ENCODE measurements around the gene GARRE1.
"Not testable (repeated sequence)": the region's sequence is repeated elsewhere in the genome, so short reads cannot be mapped to it uniquely, and the experiment has no call there.

Gene GARRE1

GRCh38 chr19:34254046-34254697 lies at the start of gene GARRE1:
GARRE1 (plus strand) TSS chr19:34254554; CDS start chr19:34300474, 45,920 bp downstream.
- H3K4me1 ChIP-seq, result peaks cover 11% of the 10 kb centered on the region
- peak within 1 kb of the TSS; percentile 76 for H3K9ac ChIP-seq
- peak within 1 kb of the TSS; percentile 86 for H3K4me2 ChIP-seq
- peak within 1 kb of the TSS; percentile 76 for H3K27ac ChIP-seq
- no peaks in the 10 kb centered on the region for H3K36me3 ChIP-seq
- H3K4me3 ChIP-seq, result peak within 1 kb of the TSS; percentile 91
- no peaks in the 10 kb centered on the region for H3K9me3 ChIP-seq
- TF ChIP-seq Cebpa-rat (IDR thresholded peaks at IDR 0.05), result no peak
- H3K27me3 ChIP-seq, result no peaks in the 10 kb centered on the region
- peaks cover 27% of the 10 kb centered on the region; the same call in 1 of the 2 replicates for H4K20me1 ChIP-seq

GRCh38 chr19:34205324-34205723 lies 49.0 kb upstream of the GARRE1 start:
- H3K36me3 ChIP-seq, result peaks cover 91% of the 10 kb centered on the region
- H3K4me1 ChIP-seq, result peaks cover 10% of the 10 kb centered on the region
- not testable (repeated sequence) for H3K4me2 ChIP-seq, H3K9ac ChIP-seq, H3K27ac ChIP-seq, H3K4me3 ChIP-seq, H3K9me3 ChIP-seq, H3K27me3 ChIP-seq
- H4K20me1 ChIP-seq, result peaks cover 56% of the 10 kb centered on the region

- Histone ChIP-seq H3K4me3 (no peak overlapping the region), H3K27me3 (no peaks in the 10 kb centered on the region), H3K4me1 (no peaks in the 10 kb centered on the region), H3K9me3 (no peaks in the 10 kb centered on the region), H3K27ac (no peak overlapping the region), H4K20me1 (peaks cover 56% of the 10 kb centered on the region), H3K36me3 (peaks cover 95% of the 10 kb centered on the region), H3K9ac (no peak overlapping the region), H3K4me2 (no peak overlapping the region)
- TF ChIP-seq Cebpa-rat (IDR thresholded peaks at IDR 0.05), result no peak
Observed at GRCh38 chr19:34208291-34208884, 46.0 kb upstream of the GARRE1 start.

GRCh38 chr19:34209726-34210125 lies 44.6 kb upstream of the GARRE1 start:
- H3K36me3 ChIP-seq, result peaks cover 97% of the 10 kb centered on the region
- H3K4me1 ChIP-seq, result no peaks in the 10 kb centered on the region
- no peaks in the 10 kb centered on the region for H3K9me3 ChIP-seq
- peaks cover 66% of the 10 kb centered on the region for H4K20me1 ChIP-seq
- H3K27ac ChIP-seq, result no peak overlapping the region
- H3K4me3 ChIP-seq, result no peak overlapping the region
- TF ChIP-seq Cebpa-rat (IDR thresholded peaks at IDR 0.05), result no peak
- no peak overlapping the region for H3K4me2 ChIP-seq
- H3K9ac ChIP-seq, result no peak overlapping the region
- H3K27me3 ChIP-seq, result no peaks in the 10 kb centered on the region

- TF ChIP-seq Cebpa-rat (IDR thresholded peaks at IDR 0.05), result no peak
- Histone ChIP-seq H3K4me1 (peaks cover 25% of the 10 kb centered on the region), H3K27me3 (no peaks in the 10 kb centered on the region), H3K27ac (no peak overlapping the region), H4K20me1 (peaks cover 88% of the 10 kb centered on the region), H3K4me2 (no peak overlapping the region), H3K36me3 (peaks cover 84% of the 10 kb centered on the region), H3K4me3 (no peak overlapping the region), H3K9me3 (no peaks in the 10 kb centered on the region), H3K9ac (no peak overlapping the region)
Observed at GRCh38 chr19:34213283-34213682, 41.1 kb upstream of the GARRE1 start.

GRCh38 chr19:34214040-34214439 lies 40.3 kb upstream of the GARRE1 start:
- no peak overlapping the region for H3K27ac ChIP-seq
- H3K36me3 ChIP-seq, result peaks cover 81% of the 10 kb centered on the region
- H3K4me3 ChIP-seq, result no peak overlapping the region
- no peaks in the 10 kb centered on the region for H3K9me3 ChIP-seq
- peaks cover 88% of the 10 kb centered on the region for H4K20me1 ChIP-seq
- peaks cover 32% of the 10 kb centered on the region for H3K4me1 ChIP-seq
- no peaks in the 10 kb centered on the region for H3K27me3 ChIP-seq
- H3K4me2 ChIP-seq, result no peak overlapping the region
- no peak for TF ChIP-seq Cebpa-rat (IDR thresholded peaks at IDR 0.05)
- no peak overlapping the region for H3K9ac ChIP-seq

- peaks cover 89% of the 10 kb centered on the region for H4K20me1 ChIP-seq
- no peak for TF ChIP-seq Cebpa-rat (IDR thresholded peaks at IDR 0.05)
- H3K4me1 ChIP-seq, result peaks cover 32% of the 10 kb centered on the region
- H3K27me3 ChIP-seq, result no peaks in the 10 kb centered on the region
- H3K9me3 ChIP-seq, result no peaks in the 10 kb centered on the region
- H3K9ac ChIP-seq, result no peak overlapping the region
- H3K27ac ChIP-seq, result no peak overlapping the region
- H3K4me2 ChIP-seq, result no peak overlapping the region
- H3K36me3 ChIP-seq, result peaks cover 81% of the 10 kb centered on the region
- no peak overlapping the region for H3K4me3 ChIP-seq
Observed at GRCh38 chr19:34215006-34215665, 39.2 kb upstream of the GARRE1 start.

GRCh38 chr19:34215666-34216038 lies 38.7 kb upstream of the GARRE1 start:
- peaks cover 32% of the 10 kb centered on the region for H3K4me1 ChIP-seq
- no peak overlapping the region for H3K9ac ChIP-seq
- H3K4me3 ChIP-seq, result no peak overlapping the region
- H3K36me3 ChIP-seq, result peaks cover 81% of the 10 kb centered on the region
- H3K27me3 ChIP-seq, result no peaks in the 10 kb centered on the region
- no peak overlapping the region for H3K27ac ChIP-seq
- TF ChIP-seq Cebpa-rat (IDR thresholded peaks at IDR 0.05), result no peak
- H4K20me1 ChIP-seq, result peaks cover 89% of the 10 kb centered on the region
- H3K4me2 ChIP-seq, result no peak overlapping the region
- no peaks in the 10 kb centered on the region for H3K9me3 ChIP-seq

GRCh38 chr19:34216745-34217219 lies 37.6 kb upstream of the GARRE1 start:
- H3K9ac ChIP-seq, H3K4me3 ChIP-seq, H3K27ac ChIP-seq, H3K9me3 ChIP-seq, H3K27me3 ChIP-seq: not testable (repeated sequence)
- peaks cover 98% of the 10 kb centered on the region for H4K20me1 ChIP-seq
- peaks cover 32% of the 10 kb centered on the region for H3K4me1 ChIP-seq
- H3K36me3 ChIP-seq, result peaks cover 81% of the 10 kb centered on the region
- H3K4me2 ChIP-seq, result peak overlapping the region; percentile 36
